Fibroblast of skin of right biceps (primary cell): ENCODE data around the gene LILRA6.
"Not testable (repeated sequence)": the region's sequence is repeated elsewhere in the genome, so short reads cannot be mapped to it uniquely, and the experiment has no call there.

Experiments used
- DNase-seq: peaks from one replicate; pipeline ENCODE4 v3.0.0-alpha.2; 2013

LILRA6 gene

GRCh38 chr19:54262470-54262869 is 19.9 kb upstream of the LILRA6 start:
- no peak for DNase-seq

DNA sequence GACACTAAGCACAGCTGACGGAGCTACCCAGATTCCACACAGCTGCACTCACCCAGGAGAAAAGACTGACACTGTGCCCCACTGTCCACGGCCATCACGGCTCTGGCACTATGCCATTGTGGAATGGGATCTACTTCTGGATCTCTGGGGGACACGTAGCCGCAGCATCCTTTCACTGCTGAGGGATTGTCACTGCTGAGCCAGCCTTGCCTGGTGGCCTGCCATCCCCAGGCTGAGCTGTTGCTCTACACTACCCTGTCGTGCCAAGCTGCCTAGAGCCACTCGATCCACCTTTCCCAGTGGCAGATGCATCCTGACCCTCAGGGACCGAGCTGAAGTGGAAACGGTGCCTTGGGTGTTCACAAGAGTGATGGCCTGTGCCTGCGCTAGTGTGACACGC is 19.5 kb upstream of the LILRA6 start:
- no peak for DNase-seq

DNA sequence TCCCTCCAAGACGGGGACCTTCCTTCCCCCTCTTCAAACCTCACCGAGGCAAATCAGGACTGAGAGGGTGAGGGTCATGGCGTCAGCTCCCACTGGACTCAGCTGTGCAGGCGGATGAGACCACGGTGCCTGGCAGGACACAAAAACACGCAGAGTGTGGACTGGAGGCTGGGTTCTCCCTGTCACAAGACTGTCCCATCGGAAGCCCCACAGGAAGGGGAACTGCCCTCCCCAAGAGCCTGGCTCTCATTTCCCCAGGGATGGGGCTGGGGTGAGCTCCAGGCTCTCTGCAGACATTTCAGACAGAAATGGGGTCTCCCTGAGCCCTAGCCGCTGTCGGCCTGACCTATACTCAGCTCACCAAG is 14.5 kb upstream of the LILRA6 start, which contains the start of gene LILRB5:
Gene LILRB5 (minus strand): TSS at position 158 of the 365 bp plus-strand sequence. CDS start 80 bp downstream, at position 78.
- DNase-seq, result no peak

DNA sequence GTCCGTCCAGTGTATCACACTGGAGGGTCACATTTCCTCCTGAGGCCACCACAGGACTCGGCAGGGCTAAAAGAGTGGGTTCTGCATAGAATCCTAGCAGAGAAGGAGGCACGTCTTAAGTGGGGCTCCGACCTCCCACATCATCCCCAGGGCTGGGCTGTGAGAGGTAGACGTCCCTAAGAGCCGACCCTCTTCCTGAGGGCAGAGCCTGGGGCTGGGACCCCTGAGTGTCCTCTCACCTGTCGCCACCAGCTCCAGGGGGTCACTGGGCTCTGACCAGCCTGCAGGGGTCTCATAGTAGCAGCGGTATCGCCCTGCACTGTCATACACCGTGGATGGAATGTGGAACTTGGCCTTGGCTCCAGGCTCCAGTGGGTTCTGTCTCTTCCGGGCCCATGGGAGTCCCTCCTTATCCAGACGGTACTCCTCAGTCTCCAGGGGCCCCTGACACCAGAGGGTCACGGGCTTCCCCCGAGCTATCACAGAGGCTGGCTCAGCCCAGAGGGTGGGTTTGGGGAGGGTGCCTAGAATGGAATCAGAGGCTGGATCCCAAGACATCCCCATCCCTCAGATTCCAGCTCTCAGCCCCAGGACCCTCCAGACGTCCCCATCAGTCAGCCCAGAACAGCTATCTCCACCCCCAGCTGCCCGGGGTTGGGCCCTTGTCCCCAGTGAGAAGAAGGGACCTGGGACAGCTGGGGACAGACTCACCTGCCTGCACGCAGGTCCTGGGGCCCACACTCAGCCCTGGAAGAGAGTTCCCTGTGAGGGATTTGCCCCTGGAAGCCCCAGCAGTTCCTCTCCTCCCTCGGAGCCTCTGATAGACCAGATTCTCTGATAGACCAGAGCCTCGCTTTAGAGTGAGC is 13.9 kb upstream of the LILRA6 start:
- DNase-seq, result no peak

DNA sequence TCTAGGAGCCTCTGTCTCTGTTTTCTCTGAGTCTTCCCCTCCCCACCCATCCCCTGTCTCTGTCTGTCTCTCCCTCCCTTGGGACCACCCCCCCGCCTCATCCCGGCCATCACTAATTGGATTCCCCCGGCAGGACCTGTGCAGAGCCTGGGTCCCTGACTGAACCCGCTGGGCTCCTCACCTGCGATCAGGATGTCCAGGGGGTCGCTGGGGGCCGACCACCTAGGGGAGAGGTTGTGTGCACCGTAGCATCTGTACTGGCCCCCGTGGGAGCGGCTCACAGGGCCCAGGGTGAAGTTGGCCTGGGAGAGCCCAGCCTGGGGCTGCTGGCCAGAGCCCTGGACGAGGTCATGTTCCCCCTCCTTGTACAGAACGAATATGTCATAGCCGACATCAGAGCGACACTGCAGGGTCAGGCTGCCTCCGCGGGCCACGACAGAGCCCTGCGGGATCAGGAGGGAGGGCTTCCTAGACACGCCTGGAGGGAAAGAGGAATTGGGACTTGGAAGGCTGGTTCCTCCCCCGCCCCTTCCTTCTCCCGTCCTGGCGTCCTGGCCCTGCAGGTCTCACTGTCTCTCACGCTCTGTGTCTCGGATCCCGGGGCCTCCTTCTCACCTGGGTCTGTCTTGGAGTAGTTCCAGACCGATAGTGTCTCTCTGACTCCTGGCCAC is 12.7 kb upstream of the LILRA6 start:
- DNase-seq, result no peak

DNA sequence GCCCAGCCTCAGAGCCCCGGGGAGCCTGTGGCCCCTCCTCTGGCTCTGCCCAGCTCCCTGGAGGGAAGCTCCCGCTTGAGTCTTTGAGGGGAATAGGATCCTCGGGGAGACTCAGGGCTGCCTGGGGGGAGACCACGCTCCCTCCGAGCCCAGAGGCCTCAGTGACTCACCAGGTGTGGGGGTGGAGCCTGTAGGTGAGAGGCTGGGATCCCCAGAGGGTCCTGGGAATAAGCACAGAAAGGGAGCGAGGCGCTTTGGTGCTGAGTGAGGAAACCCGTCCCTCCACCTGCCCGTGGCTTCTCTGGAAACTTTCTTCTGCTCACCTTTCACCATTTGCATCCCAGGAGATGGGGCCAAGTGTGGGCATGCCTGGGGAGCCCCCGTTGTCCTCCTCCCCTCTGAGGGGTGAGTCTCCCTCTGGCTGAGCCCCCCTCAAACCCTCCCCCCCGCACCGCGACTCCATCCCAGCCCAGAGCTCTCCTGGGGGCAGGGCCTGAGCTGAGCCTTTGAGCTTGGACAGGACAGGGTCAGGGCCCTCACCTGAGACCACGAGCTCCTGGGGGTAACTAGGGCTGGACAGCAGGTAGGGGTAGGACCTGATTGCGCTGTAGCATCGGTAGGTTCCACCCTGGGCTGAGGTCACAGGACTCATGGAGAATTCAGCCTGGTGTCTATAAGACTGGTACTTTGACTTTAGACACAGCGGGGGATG is 11.8 kb upstream of the LILRA6 start:
- DNase-seq, result no peak

DNA sequence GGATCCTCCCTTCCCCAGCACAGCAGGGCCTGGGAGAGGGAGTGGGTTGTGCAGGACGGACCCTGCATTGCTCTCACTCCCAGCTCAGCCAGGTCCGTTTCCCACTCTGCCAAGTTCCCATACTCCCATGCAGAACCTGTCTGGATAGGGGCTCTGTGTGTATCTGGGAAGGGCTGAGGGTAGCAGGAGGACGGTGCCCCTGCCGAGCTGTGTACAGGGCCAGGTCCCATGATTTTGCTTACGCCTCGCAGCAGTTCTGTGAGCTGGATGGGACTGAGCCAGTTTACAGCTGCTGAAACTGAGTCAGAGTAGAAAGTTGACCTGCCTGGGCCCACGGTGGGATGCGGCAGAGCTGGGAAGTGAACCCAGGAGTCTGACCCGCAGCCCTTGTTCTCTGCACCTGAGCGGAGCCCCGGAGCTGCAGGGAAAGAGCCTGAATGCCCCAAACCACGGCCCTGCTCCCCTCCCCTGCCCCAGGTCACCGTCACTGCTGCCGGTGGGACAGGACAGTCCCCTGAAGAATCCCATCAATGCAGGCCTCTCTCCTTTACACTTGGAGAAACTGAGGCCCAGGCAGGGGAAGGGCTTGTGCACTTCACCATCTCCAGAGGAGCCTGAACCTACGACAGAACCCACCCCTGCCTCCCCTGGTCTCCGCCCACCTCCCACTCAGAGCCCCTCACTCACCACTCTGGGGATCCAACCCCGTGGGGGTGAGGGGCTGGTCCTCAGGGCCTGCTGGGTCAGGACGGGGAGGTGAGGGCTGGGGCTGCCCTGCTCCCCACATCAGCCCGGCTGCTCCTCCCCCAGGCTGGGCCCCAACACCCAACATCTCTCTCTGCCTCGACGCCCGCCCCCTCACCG is 11.0 kb upstream of the LILRA6 start:
- no peak for DNase-seq

GRCh38 chr19:54252845-54253244 is 10.3 kb upstream of the LILRA6 start:
- no peak for DNase-seq

GRCh38 chr19:54252243-54252642 is 9.7 kb upstream of the LILRA6 start:
- no peak for DNase-seq

DNA sequence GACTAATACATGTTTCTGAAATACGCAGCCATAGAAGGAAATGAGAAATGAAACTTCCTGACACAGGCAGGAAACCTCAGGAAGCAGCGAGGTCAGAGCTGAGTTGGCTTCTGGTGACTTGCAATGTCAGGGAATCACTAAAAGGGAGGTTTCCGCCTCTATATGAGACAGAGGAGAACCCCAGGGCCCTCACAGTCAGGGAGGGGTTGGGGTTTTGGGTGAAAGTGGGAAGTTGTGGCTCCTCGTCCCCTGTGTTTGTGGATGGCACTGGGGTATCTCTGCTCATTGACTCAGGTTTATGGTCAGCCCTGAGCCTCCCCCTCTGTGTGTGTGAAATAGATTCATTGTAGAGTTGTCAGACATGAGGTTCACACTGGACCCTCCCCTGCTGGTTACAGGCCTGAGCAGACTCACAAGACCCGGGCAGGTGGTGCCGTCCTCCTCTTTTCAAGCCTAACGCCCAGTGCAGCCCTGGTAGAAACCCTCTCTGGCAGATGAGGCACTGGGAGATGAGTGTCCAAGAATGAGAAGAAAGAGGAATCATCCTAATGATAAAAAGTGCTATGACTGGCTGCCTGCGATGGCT is 5.5 kb upstream of the LILRA6 start:
- peak; percentile 25 for DNase-seq

- no peak for DNase-seq
Measured at GRCh38 chr19:54247106-54247930, 4.7 kb upstream of the LILRA6 start.

- DNase-seq, result no peak
Measured at GRCh38 chr19:54245936-54246335, 3.3 kb upstream of the LILRA6 start.

- DNase-seq, result not testable (repeated sequence)
Measured at GRCh38 chr19:54243809-54244208, 1.2 kb upstream of the LILRA6 start.

- not testable (repeated sequence) for DNase-seq
Measured at GRCh38 chr19:54242234-54242633, 356 bp downstream of the LILRA6 start.

DNA sequence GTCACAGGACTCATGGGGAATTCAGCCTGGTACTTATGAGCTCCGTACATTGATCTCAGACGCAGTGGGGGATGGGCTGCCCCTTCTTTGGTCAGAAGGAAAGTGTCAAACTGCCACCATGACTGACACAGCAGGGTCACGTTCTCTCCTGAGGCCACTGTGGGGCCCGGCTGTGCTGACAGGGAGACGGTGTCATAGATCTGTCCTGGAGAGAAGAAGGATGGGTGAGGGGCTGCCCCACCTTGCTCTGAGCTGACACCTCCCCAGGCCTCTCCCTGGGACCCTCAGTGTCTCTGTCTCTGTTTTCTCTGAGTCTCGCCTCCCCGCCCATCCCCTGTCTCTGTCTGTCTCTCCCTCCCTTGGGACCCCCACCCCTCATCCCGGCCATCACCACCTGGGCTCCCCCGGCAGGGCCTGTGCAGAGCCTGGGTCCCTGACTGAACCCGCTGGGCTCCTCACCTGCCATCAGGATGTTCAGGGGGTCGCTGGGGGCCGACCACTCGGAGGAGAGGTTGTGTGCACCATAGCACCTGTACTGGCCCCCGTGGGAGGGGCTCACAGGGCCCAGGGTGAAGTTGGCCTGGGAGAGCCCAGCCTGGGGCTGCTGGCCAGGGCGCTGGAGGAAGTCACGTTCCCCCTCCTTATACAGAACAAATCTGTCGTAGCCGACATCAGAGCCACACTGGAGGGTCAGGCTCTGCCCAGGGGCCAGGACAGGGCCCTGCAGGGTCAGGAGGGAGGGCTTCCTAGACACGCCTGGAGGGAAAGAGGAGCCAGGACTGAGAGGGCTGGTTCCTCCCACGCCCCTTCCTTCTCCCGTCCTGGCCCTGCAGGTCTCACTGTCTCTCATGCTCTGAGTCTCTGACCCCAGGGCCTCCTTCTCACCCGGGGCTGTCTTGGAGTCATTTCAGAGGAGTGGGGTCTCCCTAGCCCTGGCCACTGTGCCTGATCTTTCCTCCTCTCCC is 1.9 kb downstream of the LILRA6 start:
- not testable (repeated sequence) for DNase-seq

GRCh38 chr19:54239491-54240371 is 2.9 kb downstream of the LILRA6 start:
- not testable (repeated sequence) for DNase-seq

- DNase-seq, result no peak
Measured at GRCh38 chr19:54233941-54234340, 8.6 kb downstream of the LILRA6 start.

DNA sequence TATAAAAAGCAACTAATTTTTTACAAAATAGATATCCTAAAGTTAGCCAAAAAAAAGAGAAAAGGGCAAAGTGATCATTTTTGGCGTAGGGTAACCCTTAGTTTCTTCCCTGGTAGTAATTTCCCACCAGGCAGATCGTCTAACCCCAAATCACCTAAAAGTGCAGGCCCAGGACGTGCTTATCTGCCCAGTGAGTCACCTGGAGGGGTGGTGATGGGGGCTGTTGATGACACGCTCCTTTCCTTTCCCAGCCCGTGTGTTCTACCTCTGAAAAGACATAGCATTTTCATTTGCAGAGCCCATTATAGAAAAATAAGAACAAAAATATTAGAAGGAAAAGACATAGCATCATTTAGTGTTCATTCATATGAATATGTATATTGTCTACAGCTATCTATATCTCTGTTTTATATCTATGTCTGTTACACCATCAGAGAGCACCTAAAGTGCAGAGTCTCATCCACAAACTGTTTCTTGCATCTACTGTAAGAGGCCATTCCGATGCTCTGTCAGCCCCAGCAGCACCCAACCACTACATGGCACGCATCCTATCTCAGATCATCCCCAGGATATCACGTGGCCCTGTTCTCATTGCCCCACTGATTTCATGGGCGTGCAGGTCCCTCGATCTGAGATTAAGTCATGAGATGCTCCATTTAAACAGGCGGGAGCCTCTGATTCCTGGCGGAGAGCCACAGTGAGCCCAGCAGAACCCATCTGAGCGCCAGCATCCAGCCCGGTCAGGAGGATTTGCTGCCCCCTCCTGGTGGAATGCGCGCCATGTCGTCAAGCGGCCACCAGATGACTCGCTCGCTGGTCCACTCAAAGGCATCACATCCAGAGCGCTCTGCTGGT is 11.3 kb downstream of the LILRA6 start:
- DNase-seq, result peak; percentile 70
